IMR-90 (cell line): ENCODE results near the gene TNRC18. TPM values are rescaled to one million over a fixed set of nuclear protein-coding genes. Genes with fewer than 3 reads are reported as not detected.

Experiments
- ATAC-seq: fragments of 200-7000 bp; cut with Tn5 transposase; 2 replicates; pipeline ENCODE4 v1.9.1; 2020; ENCODE audit warnings: low read depth, mild to moderate bottlenecking, moderate library complexity
- BruUV-seq: library from RNA; stranded (reverse); fragments of 400-500 nt; replicated peaks from 2 replicates; lab custom pipeline; 2021; lab: Mats Ljungman, UMichigan
- CTCF ChIA-PET: fragments of 300-600 bp; formaldehyde crosslinking; extraction: SDS; loops from one replicate; lab custom pipeline; 2021; ENCODE audit warnings: antibody characterized with exemption; lab: Yijun Ruan, JAX
- POLR2A ChIA-PET: fragments of 300-600 bp; sonication (Branson Sonifier 250); formaldehyde crosslinking; loops from one replicate; lab custom pipeline; 2022; ENCODE audit warnings: antibody characterized with exemption; ENCODE audit not compliant: unreplicated experiment; lab: Charles Lee
- DNase-seq: peaks from one replicate; pipeline ENCODE4 v3.0.0; 2013
- H2AFZ ChIP-seq: replicated peaks from 2 replicates; pipeline ENCODE3; 2013; ENCODE audit warnings: low read length, mild to moderate bottlenecking; ENCODE audit not compliant: poor library complexity
- H2AK5ac ChIP-seq: 2 replicates; pipeline ENCODE4 v1.6.1; 2013; ENCODE audit warnings: low read depth, low read length, inconsistent platforms
- H2AK9ac ChIP-seq: replicated peaks from 2 replicates; pipeline ENCODE3; 2013; ENCODE audit warnings: mild to moderate bottlenecking, low read depth, low read length, moderate library complexity; ENCODE audit not compliant: poor library complexity
- H2BK120ac ChIP-seq: 2 replicates; pipeline ENCODE4 v1.6.1; 2013; ENCODE audit warnings: low read depth, low read length, inconsistent platforms
- H2BK15ac ChIP-seq: 3 replicates; pipeline ENCODE4 v1.6.1; 2013; ENCODE audit warnings: low read depth, low read length, inconsistent platforms
- H2BK20ac ChIP-seq: 2 replicates; pipeline ENCODE4 v1.6.1; 2013; ENCODE audit warnings: low read depth, mild to moderate bottlenecking, inconsistent platforms, low read length, moderate library complexity
- H2BK5ac ChIP-seq: 2 replicates; pipeline ENCODE4 v1.6.1; 2013; ENCODE audit warnings: mild to moderate bottlenecking, low read depth, low read length, inconsistent platforms; ENCODE audit not compliant: poor library complexity, severe bottlenecking
- H3K14ac ChIP-seq: replicated peaks from 2 replicates; pipeline ENCODE4 v1.6.1; 2013; ENCODE audit warnings: low read depth, low read length, inconsistent platforms
- H3K18ac ChIP-seq: 2 replicates; pipeline ENCODE4 v1.6.1; 2013; ENCODE audit warnings: low read depth, low read length, control low read depth
- H3K23ac ChIP-seq: 2 replicates; pipeline ENCODE4 v1.6.1; 2013; ENCODE audit warnings: low read depth, low read length, inconsistent platforms
- H3K27ac ChIP-seq: 2 replicates; pipeline ENCODE4 v1.5.1; 2013; ENCODE audit warnings: mild to moderate bottlenecking, control low read depth, low read length; ENCODE audit not compliant: insufficient read depth
- H3K27me3 ChIP-seq: 2 replicates; pipeline ENCODE4 v1.6.1; 2013; ENCODE audit warnings: low read length; ENCODE audit not compliant: control insufficient read depth, insufficient read depth
- H3K36me3 ChIP-seq: 2 replicates; pipeline ENCODE4 v1.6.1; 2013; ENCODE audit warnings: low read length, mixed read lengths; ENCODE audit not compliant: control insufficient read depth, insufficient read depth
- H3K4ac ChIP-seq: 2 replicates; pipeline ENCODE4 v1.6.1; 2013; ENCODE audit warnings: low read depth, low read length, inconsistent platforms
- H3K4me1 ChIP-seq: 2 replicates; pipeline ENCODE4 v1.6.1; 2013; ENCODE audit warnings: low read length, mixed read lengths; ENCODE audit not compliant: control insufficient read depth, insufficient read depth
- H3K4me2 ChIP-seq: 2 replicates; pipeline ENCODE4 v1.6.1; 2013; ENCODE audit warnings: low read depth, mild to moderate bottlenecking, control low read depth, low read length, moderate library complexity
- H3K4me3 ChIP-seq: 2 replicates; pipeline ENCODE4 v1.5.1; 2013; ENCODE audit warnings: low read depth, mild to moderate bottlenecking, control low read depth, low read length, moderate library complexity; ENCODE audit not compliant: insufficient read depth
- H3K56ac ChIP-seq: 2 replicates; pipeline ENCODE4 v1.6.1; 2013; ENCODE audit warnings: low read length, inconsistent platforms; ENCODE audit not compliant: insufficient read depth; ENCODE audit errors: extremely low read depth
- H3K79me1 ChIP-seq, 2 experiments: 2 replicates each; pipeline ENCODE4 v1.6.1; 2013; ENCODE audit warnings: low read length in 2 of 2, inconsistent platforms in 1 of 2, low read depth in 1 of 2
- H3K9ac ChIP-seq: 2 replicates; pipeline ENCODE4 v1.6.1; 2013; ENCODE audit warnings: low read depth, low read length, control low read depth
- H3K9me1 ChIP-seq: 2 replicates; pipeline ENCODE4 v1.6.1; 2013; ENCODE audit warnings: low read length, inconsistent platforms; ENCODE audit not compliant: insufficient read depth
- H3K9me3 ChIP-seq: 2 replicates; pipeline ENCODE4 v1.6.1; 2013; ENCODE audit warnings: low read length; ENCODE audit not compliant: control insufficient read depth, insufficient read depth
- H4K20me1 ChIP-seq: 2 replicates; pipeline ENCODE4 v1.6.1; 2013; ENCODE audit warnings: low read length, inconsistent platforms; ENCODE audit not compliant: insufficient read depth
- H4K5ac ChIP-seq: 2 replicates; pipeline ENCODE4 v1.6.1; 2013; ENCODE audit warnings: mild to moderate bottlenecking, low read depth, low read length, control low read depth
- H4K8ac ChIP-seq, 2 experiments: 2 replicates each; pipeline ENCODE4 v1.6.1; 2013; ENCODE audit warnings: low read depth in 2 of 2, low read length in 2 of 2, control low read depth in 1 of 2, inconsistent platforms in 1 of 2
- H4K91ac ChIP-seq: 2 replicates; pipeline ENCODE4 v1.6.1; 2013; ENCODE audit warnings: low read depth, low read length, inconsistent platforms; ENCODE audit not compliant: insufficient read depth
- BHLHE40 ChIP-seq: fragments of 150-350 bp; IDR thresholded peaks from 2 replicates; pipeline ENCODE4 v1.6.1; 2016; ENCODE audit warnings: mild to moderate bottlenecking, low read depth, low read length
- CEBPB ChIP-seq: IDR thresholded peaks from 2 replicates; pipeline ENCODE4 v1.6.1; 2012; ENCODE audit warnings: low read depth, low read length, improper control_type of control experiment
- CHD1 ChIP-seq: IDR thresholded peaks from 2 replicates; pipeline ENCODE4 v1.6.1; 2012; ENCODE audit warnings: low read depth, low read length, improper control_type of control experiment
- CTCF ChIP-seq: conservative IDR thresholded peaks from 2 replicates; pipeline ENCODE4 v1.5.1; 2012; ENCODE audit warnings: mild to moderate bottlenecking, low read depth, low read length, improper control_type of control experiment
- ELK1 ChIP-seq: fragments of 150-350 bp; IDR thresholded peaks from 2 replicates; pipeline ENCODE4 v1.6.1; 2016; ENCODE audit warnings: low read depth, mild to moderate bottlenecking, low read length, moderate library complexity, borderline replicate concordance
- FOS ChIP-seq: fragments of 150-350 bp; IDR thresholded peaks from 2 replicates; pipeline ENCODE4 v1.6.1; 2016; ENCODE audit warnings: low read depth, low read length
- MAFK ChIP-seq: IDR thresholded peaks from 2 replicates; pipeline ENCODE4 v1.6.1; 2012; ENCODE audit warnings: low read depth, low read length, improper control_type of control experiment
- MAZ ChIP-seq: IDR thresholded peaks from 2 replicates; pipeline ENCODE4 v1.6.1; 2012; ENCODE audit warnings: low read depth, mild to moderate bottlenecking, low read length, improper control_type of control experiment, moderate library complexity, borderline replicate concordance
- MXI1 ChIP-seq: IDR thresholded peaks from 2 replicates; pipeline ENCODE4 v1.6.1; 2012; ENCODE audit warnings: low read depth, mild to moderate bottlenecking, low read length, moderate library complexity, borderline replicate concordance
- NFE2L2 ChIP-seq: fragments of 150-350 bp; IDR thresholded peaks from 2 replicates; pipeline ENCODE4 v1.6.1; 2016; ENCODE audit warnings: low read depth, mild to moderate bottlenecking, low read length
- POLR2A ChIP-seq: IDR thresholded peaks from 2 replicates; pipeline ENCODE4 v1.6.1; 2012; ENCODE audit warnings: mild to moderate bottlenecking, low read depth, low read length
- RAD21 ChIP-seq: IDR thresholded peaks from 2 replicates; pipeline ENCODE4 v1.6.1; 2012; ENCODE audit warnings: low read length, improper control_type of control experiment
- RCOR1 ChIP-seq: IDR thresholded peaks from 2 replicates; pipeline ENCODE4 v1.6.1; 2012; ENCODE audit warnings: mild to moderate bottlenecking, low read length, improper control_type of control experiment; ENCODE audit not compliant: insufficient replicate concordance
- RFX5 ChIP-seq: IDR thresholded peaks from 2 replicates; pipeline ENCODE4 v1.8.0; 2012; ENCODE audit warnings: low read depth, mild to moderate bottlenecking, low read length, moderate library complexity
- SMC3 ChIP-seq: fragments of 150-350 bp; IDR thresholded peaks from 2 replicates; pipeline ENCODE4 v1.6.1; 2016; ENCODE audit warnings: low read depth, mild to moderate bottlenecking, antibody characterized with exemption, low read length, moderate library complexity
- USF2 ChIP-seq: fragments of 150-350 bp; IDR thresholded peaks from 2 replicates; pipeline ENCODE4 v1.6.1; 2017; ENCODE audit warnings: mild to moderate bottlenecking, antibody characterized with exemption, low read length, low read depth
- WGBS, 2 experiments: methylation state at CpG; one replicate each; pipeline versions ENCODE4 v1.1.5 to v1.1.7; 2013; ENCODE audit warnings: missing lambda C conversion rate in 2 of 2; ENCODE audit not compliant: insufficient read length in 1 of 2; ENCODE audit errors: extremely low coverage in 2 of 2; 5-methylcytosine and 5-hydroxymethylcytosine counted together
- dilution Hi-C: fragments of 300-500 bp; cut with HindIII; formaldehyde crosslinking; loops from one replicate; pipeline ENCODE4 v1.14.3; 2018; ENCODE audit warnings: low sequenced_read_pairs; ENCODE audit not compliant: unreplicated experiment
- in situ Hi-C: fragments of 300-500 bp; cut with MboI; formaldehyde crosslinking; loops from 3 replicates; pipeline ENCODE4 v1.14.3; 2019; ENCODE audit warnings: low sequenced_read_pairs, inconsistent platforms, mixed read lengths
- intact Hi-C: fragments of 100-400 bp; cut with micrococcal nuclease; formaldehyde crosslinking; loops from 2 replicates; pipeline ENCODE4 v1.10.0; 2022
- polyA plus RNA-seq, 3 experiments: library from polyadenylated mRNA; depleted of rRNA; stranded (reverse); fragments of >200 nt; gene quantifications; 2 replicates each; pipeline ENCODE4 v1.2.3, GENCODE V29; 2012; ENCODE audit warnings: low replicate concordance in 1 of 3
- total RNA-seq: library from RNA; depleted of rRNA; stranded (reverse); fragments of >200 nt; gene quantifications from 2 replicates; pipeline ENCODE4 v1.2.3, GENCODE V29; 2012

TNRC18 gene
- total and polyA plus RNA-seq, 2 of the 4 experiments (the other 2 are of a cell fraction), result 4.7 to 29.6 TPM

- Histone ChIP-seq H3K4me1 (no peaks in the 10 kb centered on the region), H3K14ac (no peak overlapping the region), H3K36me3 (peaks cover 67% of the 10 kb centered on the region), H4K91ac (no peak overlapping the region), H4K20me1 (peaks cover 26% of the 10 kb centered on the region), H2BK20ac (no peak overlapping the region), H2AFZ (no peak overlapping the region), H3K18ac (no peak overlapping the region), H3K23ac (no peak overlapping the region), H2BK15ac (no peak overlapping the region), H3K4me2 (no peak overlapping the region), H3K56ac (no peak overlapping the region), H4K5ac (no peak overlapping the region), H3K9me1 (peaks cover 3% of the 10 kb centered on the region; the same call in 1 of the 2 replicates), H3K4ac (no peak overlapping the region), H2AK9ac (no peak overlapping the region), H3K9ac (no peak overlapping the region), H3K27me3 (no peaks in the 10 kb centered on the region), H2AK5ac (no peak overlapping the region), H3K9me3 (peaks cover 4% of the 10 kb centered on the region), H2BK5ac (no peak overlapping the region), H3K27ac (no peak overlapping the region), H3K4me3 (no peak overlapping the region), H3K79me1 (peaks cover 12 to 51% of the 10 kb centered on the region in 2 experiments), H2BK120ac (no peak overlapping the region), H4K8ac (no peak overlapping the region)
- dilution Hi-C loops (no loop called here), intact Hi-C loops (no loop called here), in situ Hi-C loops (no loop called here)
- DNase-seq (no peak), ATAC-seq (no peak)
- ChIA-PET POLR2A (no interaction called here), CTCF (no interaction called here)
- TF ChIP-seq MXI1, result no peak
- no peak for TF ChIP-seq RAD21
- TF ChIP-seq CHD1, result no peak
- no peak for TF ChIP-seq RCOR1
- no peak for TF ChIP-seq MAFK
- no peak for TF ChIP-seq NFE2L2
- TF ChIP-seq POLR2A, result no peak
- no peak for TF ChIP-seq CEBPB
- no peak for TF ChIP-seq USF2
- TF ChIP-seq MAZ, result no peak
- TF ChIP-seq SMC3, result no peak
- TF ChIP-seq CTCF, result no peak
- no peak for TF ChIP-seq BHLHE40
- TF ChIP-seq ELK1, result no peak
- no peak for TF ChIP-seq RFX5
- no peak for TF ChIP-seq FOS
- WGBS, 2 experiments, result 100% methylated on average over 2 of the region's 11 CpGs; no CpG with 5 or more reads in 1 of the 2 experiments
- no TSS peak for BruUV-seq
These were observed 86.6 kb downstream of the TNRC18 start for GRCh38 chr7:5337047-5337446.
